Measurements from ENCODE around the gene NOX4.
"Not testable (repeated sequence)": the region's sequence is repeated elsewhere in the genome, so short reads cannot be mapped to it uniquely, and the experiment has no call there.

DNA sequence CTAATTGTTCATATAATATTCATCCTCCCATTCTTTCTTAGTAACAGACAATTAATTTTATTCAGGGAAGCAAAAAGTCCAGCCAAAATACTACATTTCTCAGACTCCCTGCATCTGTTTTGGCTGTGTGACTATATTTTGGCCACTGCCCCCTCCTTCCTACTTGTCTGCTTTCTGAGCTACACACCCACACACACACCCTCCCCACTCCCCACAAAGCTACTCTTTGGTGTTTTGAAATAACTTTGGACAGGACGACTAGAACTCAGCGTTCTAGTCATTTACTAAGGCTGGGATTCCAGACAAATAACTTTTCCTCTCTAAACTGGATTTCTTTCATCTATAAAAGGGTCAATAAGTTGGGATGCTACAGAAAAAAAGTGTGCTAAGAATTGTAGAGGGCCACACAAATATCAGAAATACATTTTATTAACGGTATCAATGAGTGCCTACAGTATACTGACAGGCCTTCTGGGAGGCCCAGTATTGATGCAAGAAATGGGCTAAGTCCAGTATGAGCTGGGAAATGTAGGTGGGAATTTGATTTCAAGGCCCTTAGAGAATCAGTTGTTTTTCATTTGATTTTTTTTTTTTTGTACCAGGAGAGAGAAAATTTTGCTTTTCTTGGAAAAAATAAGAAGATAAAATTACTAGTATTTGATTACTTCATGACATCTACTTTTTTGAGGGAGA is 148.1 kb downstream of the NOX4 start:
- TF ChIP-seq CTCF (IDR thresholded peaks at IDR 0.05; ENCODE audit: low read length); EZH2 (optimal IDR thresholded peaks at IDR 0.05; ENCODE audit: low read depth, low read length); EZH2phosphoT487 (IDR thresholded peaks at IDR 0.05; ENCODE audit: low read length): not testable (repeated sequence)

Data from MM.1S (cell line).